CD4-positive, alpha-beta T cell treated with Interferon gamma for 1 hour (primary cell): Measurements from ENCODE around the gene ZNF69.
A peak's percentile ranks its signal among the peaks of the same experiment; 100 is the strongest.
"Not testable (repeated sequence)": the region's sequence is repeated elsewhere in the genome, so short reads cannot be mapped to it uniquely, and the experiment has no call there.

Experiments
- DNase-seq: peaks from one replicate; pipeline ENCODE4 v3.0.0-alpha.2; 2020

Gene ZNF69

DNA sequence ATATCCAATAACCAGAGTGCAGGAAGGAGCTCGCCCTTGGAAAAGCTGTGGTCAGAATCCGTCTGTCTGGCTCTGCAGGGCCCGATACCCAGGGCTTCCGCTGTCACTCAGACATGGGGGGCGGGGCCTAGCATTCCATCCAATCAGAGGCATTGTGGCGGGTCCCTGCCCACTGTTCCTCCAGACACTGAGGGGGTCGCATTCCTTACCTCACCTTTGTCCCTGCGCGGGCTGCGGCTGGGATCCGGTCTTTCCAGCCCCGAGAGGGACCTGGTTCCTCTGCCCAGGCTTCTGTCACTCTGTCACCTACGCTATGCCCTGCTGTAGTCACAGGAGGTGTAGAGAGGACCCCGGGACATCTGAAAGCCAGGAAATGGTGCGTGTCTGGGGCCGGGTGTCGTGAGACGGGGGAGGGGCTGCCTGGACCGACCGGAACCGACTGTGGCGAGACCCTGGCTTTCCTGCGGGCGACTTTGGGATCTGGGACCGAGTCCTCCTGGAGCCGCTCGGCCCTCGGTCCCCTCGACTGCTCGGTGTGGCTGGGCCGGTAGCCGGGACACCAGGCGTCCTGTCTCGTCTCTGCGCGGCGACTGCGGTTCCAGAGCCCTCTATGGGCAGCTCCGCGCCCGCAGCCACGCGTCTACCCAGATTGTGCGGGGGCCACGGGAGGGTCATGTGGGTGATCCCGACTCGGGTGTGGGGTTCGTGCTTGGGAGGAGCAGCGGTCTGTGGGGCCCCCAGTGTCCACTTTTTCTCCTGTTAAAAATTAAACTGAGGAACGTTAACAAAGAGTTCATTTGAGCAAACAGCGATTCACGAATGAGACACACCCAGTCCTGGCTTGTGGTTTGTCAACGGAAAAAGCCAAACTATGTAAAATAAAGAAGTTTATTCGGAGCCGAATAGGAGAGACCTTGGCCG lies at the start of gene ZNF69:
Gene ZNF69, plus strand, starts transcription at position 172 of the 921 bp plus-strand sequence. Its CDS starts 142 bp downstream, at position 314.
- DNase-seq: peak; percentile 62

DNA sequence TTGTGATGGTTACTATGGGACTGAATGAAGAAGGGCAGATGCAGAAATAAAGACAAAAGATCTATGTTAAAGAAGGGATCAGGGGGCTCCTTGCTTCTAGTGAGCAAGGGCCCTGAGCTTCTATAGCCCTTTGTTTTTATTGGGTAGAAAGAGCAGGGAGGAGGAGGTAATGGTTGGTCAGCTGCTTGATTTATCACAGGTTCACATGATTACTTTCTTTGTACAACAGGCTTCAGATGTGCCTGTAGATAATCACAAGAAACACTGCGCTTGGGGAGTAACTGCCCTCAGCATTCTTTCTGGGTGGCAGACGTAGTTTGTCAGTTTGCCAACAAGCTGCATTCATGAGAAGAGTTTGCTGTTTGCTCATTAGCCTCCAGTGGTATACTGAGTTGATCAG lies 43.9 kb upstream of the ZNF69 start:
- DNase-seq: no peak

DNA sequence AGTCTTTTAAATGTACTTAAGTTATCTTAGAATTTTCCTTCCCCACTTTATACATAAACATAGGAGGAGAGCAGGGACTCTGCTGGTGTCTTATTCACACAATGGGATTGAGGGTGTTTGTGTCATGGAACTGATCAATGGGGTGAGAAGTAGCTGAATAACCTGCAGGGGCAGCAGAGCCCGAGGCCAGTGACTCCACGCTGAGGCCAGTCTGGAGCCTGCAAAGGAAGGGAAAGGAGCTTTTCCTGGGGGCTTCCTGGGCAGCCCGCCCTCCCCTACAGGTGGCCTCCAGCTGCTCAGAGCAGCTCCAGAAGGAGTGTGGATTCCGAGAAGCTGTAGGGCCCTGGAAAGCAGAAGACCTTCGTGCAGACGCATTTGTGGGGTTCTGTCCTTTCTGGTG lies 40.0 kb upstream of the ZNF69 start:
- DNase-seq: not testable (repeated sequence)

DNA sequence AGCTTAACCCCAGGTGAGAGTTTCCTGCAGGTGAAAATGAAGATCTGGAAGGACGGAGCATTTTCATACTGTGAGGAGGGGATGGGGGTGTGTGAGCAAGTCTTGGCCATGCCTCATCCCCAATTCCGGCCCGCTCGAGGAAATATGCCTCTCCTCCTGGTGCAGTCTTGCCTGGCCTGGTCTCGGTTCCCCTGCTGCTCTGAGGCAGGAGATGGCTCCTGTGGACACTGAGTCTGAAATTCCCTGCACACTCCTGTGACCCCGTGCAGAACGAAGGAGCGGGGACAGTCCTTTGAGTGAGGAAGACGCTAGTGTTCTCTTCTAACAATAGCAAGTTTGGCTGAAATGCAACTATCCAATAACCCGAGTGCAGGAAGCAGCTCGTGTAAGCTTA lies 39.4 kb upstream of the ZNF69 start:
- no peak for DNase-seq

DNA sequence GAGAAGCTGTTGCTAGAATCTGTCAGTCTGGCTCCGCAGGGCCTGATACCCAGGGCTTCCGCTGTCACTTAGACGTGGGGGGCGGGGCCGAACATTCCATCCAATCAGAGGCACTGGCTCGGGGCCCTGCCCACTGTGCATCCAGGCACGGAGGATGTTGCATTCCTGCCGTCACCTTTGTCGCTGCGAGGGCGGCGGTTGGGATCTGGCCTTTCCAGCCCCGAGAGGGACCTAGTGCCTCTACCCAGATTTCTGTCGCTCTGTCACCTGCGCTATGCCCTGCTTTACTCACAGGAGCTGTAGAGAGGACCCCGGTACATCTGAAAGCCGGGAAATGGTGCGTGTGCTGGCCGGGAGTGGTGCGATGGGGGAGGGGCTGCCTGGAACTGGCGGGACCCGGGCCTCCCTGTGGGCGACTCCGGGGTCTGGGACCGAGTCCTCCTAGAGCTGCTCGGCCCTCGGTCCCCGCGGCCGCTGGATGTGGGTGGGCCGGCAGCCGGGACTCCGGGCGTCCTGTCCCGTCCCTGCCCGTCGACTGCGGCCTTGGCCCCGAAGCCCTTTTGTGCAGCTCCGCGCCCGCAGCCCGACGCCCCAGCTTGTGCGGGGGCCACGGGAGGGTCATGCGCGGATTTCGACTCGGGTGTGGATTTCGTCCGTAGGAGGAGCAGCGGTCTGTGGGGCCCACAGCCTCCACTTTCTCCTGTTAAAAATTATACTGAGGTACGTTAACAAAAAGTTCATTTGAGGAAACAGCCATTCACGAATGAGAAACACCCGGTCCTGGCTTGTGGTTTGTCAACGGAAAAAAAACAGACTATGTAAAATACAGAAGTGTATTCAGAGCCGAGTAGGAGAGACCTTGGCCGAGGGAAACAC lies 38.8 kb upstream of the ZNF69 start, which contains the start of gene ZNF439:
Gene ZNF439, plus strand, starts transcription at position 133 of the 876 bp plus-strand sequence. Its CDS starts 142 bp downstream, at position 275.
- DNase-seq: peak; percentile 88

DNA sequence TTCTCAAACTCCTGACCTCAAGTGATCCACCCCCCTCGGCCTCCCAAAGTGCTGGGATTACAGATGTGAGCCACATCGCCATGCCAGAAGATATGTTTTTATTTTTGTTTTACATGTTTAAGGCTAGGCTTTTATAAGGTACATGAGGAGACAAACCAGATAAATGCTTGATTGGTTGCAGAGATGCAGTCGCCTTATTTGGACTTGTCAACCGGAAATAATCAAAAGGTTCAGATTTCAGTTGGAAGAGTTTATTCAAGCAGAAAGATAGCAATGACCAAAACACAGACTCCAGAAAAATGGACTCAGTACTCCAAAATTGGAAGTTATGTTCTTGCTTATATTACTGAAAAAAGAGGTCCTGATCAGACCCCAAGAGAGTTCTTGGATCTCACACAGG lies 37.3 kb upstream of the ZNF69 start:
- DNase-seq: not testable (repeated sequence)

DNA sequence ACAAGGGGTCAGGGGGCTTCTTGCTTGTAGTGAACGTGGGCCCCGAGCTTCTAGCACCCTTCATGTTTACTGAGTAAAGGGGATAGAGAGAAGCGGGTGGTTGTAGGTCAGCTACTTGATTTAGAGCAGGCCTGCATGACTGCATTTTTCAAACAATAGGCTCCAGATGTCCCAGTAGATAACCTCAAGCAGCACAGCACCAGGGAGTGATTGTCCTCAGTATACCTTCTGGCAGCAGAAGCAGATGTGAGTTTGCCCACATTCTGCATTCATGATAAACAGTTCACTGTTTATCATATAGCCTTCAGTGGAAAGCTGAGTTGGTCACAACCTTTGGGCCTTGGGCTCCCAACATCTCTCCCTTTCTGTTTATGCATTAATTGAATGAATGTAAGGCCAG lies 34.2 kb upstream of the ZNF69 start:
- DNase-seq: no peak

DNA sequence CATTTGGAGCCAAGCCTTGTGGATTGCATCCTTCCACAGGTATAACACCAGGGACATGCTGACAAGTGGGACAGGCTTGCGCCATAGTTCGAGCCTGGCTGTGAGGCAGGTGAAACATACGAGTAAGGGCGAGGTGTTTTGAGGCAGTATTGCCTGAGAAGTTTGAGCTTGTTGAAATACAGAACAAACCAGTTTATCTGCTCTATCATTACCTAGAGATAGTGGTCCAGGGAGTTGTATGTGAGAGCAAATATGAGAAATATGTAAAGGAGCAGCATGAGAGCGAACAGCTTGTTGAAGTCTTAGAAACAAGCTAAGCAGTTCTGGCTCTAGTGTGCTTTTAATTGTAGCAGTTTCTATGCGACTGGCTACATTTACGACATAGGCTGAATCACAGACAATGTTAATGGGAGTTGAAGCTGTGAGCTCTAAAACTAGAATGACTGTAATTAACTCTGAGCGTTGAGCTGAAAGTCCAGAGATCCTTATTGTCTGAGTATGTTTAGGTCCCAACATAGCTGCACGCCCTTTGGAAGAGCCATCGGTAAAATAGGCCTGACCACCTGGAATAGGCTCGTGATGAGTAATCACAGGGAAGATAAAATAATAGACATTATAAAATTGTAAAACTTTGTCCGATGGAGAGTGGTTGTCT lies 30.9 kb upstream of the ZNF69 start:
- DNase-seq: no peak

DNA sequence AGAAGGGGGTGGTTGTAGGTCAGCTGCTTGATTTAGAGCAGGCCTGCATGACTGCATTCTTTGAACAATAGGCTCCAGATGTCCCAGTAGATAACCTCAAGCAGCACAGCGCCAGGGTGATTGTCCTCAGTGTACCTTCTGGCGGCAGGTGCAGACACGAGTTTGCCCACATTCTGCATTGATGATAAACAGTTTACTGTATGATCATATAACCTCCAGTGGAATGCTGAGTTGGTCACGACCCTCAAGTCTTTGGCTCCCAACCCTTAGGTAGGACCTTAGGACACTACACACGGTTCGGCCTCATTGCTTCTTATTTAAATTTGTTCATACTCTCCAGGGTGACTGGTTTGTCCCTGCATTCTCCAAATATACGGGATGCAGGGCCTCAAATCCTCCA lies 26.9 kb upstream of the ZNF69 start:
- no peak for DNase-seq

DNA sequence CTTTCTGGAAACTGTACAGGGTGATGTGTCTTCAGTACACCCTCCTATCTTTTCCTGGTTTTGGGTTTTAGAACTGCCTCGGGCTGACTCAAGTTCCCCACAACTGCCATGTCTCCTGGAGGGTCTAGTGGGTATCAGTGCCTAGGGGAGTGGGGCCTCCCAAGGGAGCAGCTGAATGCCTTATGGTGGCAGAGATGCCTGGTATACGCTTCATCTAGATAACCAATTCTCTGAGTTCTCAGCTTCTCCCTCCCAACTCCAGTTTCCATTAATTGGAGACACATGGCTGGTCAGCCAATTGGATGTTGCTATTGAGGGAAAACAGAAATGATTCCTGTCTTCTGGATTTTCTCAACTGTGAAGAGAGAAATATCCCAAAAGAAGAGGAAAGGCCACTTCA lies 26.3 kb upstream of the ZNF69 start:
- DNase-seq: no peak

DNA sequence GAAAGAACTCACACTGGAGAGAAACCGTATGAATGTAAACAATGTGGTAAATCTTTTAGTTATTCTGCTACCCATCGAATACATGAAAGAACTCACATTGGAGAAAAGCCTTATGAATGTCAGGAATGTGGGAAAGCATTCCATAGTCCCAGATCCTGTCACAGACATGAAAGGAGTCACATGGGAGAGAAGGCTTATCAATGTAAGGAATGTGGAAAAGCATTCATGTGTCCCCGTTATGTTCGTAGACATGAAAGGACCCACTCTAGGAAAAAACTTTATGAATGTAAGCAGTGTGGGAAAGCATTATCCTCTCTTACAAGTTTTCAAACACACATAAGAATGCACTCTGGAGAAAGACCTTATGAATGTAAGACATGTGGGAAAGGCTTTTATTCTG lies 19.8 kb upstream of the ZNF69 start:
- DNase-seq: not testable (repeated sequence)

DNA sequence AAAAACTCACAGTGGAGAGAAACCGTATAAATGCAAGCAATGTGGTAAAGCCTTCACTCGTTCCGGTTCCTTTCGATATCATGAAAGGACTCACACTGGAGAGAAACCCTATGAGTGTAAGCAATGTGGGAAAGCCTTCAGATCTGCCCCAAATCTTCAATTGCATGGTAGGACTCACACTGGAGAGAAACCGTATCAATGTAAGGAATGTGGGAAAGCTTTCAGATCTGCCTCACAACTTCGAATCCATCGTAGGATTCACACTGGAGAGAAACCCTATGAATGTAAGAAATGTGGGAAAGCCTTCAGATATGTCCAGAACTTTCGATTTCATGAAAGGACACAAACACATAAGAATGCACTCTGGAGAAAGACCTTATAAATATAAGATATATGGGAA lies 19.4 kb upstream of the ZNF69 start:
- no peak for DNase-seq

DNA sequence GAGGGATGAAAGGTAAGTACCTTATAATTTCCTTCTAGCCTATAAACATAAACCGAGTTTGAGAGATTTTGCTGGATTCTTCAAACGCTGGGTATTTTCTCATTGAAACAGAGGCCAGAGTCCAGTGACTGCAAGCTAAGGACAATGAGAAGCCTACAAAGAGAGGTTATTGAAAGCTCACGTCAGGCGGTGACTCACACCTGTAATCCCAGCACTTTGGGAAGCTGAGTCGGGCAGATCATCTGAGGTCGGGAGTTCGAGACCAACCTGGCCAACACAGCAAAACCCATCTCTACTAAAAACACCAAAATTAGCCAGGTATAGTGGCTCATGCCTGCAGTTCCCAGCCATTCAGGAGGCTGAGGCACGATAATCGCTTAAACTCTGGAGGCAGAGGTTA lies 15.0 kb upstream of the ZNF69 start:
- no peak for DNase-seq

DNA sequence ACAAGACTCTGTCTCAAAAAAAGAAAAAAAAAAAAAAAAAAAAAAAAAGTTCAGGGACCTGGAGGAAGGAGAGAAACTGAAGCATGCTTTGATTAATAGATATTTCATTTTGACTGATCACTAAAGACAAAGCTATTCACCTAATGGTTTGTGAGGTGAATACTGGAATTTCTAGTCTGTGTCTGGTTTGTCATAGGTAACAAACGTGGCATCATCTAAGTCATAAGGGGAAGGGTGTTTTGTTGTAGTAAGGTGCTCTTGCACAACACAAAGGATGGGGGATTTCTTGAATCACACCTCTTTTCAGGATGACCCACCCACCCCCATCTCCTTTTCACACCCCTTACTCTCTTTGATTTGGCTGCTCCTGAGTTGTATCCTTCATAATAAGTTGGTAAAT lies 13.8 kb upstream of the ZNF69 start:
- no peak for DNase-seq

DNA sequence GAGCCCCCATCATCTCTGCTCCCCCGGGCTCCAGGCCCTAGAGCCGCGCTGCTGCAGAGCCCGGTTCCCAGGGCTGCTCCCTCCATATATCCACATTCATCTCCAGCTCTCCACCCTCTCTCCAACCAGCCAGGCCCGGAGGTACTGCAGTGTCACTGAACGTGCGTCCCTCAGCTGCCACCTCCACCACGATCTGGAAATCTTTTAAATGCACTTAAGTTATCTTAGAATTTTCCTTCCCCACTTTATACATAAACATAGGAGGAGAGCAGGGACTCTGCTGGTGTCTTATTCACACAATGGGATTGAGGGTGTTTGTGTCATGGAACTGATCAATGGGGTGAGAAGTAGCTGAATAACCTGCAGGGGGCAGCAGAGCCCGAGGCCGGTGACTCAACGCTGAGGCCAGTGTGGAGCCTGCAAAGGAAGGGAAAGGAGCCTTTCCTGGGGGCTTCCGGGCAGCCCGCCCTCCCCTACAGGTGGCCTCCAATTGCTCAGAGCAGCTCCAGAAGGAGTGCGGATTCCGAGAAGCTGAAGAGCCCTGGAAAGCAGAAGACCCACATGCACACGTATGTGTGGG lies 7.8 kb upstream of the ZNF69 start:
- DNase-seq: peak; percentile 6

DNA sequence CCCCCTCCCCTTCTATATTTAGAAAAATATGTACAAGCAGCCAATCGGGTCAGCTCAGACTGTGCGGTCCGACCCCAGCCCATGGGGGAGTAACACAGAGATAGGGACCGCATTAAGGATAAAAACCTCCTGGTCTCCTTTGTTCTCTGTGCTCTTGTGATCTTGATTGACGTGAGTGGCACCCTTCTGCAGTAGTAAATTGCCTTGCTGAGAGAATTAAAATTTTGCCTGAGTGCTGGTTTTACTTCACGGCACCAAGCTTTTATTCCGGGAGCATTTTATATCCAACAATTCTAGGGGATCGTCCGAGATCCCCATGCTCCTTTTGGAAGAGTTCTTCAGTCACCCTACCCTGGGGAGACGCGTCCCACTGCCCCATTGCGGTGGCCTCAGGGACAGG lies 7.0 kb upstream of the ZNF69 start:
- no peak for DNase-seq

DNA sequence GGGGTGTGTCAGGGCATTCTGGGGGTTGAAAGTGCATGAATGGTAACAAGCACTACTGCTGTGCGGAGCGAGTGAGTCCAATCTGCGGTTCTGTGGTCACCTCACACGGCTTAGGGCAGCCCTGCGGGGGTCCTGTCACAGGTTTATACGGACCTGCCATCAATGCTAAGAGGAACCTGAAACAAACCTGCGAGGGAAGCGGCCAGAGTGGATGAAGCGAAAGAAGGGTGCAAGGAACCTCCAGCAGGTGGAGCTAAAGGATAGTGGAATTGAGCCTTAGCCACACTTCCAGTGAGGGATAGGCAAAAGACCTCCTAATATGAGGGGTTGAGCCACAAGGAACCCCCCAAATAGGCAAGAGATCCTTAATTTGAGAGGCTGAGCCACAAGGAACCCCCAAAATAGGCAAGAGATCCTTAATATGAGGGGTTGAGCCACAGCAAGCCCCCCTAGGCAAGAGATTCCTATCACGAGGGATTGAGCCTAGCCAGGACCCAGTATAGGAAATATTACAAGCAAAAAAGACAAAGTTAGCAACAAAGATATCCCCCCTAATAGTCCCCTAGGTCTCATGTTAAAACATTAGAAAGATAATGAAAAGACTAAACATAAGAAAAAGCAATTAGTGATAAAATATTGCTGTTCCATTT lies 6.3 kb upstream of the ZNF69 start:
- DNase-seq: peak; percentile 57

DNA sequence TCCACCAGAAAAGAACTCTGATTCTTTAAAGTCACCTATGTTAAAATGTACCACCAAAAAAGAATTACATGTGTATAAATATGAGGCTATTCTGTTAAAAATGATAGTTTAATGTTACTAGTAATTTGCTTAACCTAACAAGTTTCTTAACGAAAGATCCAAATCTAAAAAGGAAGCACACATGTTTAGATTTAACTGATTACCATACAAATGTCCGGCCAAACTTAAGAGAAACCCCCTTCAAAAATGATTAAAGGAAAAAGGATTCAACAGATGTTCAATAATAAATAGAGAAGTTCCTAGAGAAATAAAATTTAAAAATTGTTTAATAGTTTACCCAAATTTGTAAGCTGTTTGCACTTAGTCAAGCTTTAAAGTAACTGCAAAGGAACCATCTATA lies 5.0 kb upstream of the ZNF69 start:
- no peak for DNase-seq

DNA sequence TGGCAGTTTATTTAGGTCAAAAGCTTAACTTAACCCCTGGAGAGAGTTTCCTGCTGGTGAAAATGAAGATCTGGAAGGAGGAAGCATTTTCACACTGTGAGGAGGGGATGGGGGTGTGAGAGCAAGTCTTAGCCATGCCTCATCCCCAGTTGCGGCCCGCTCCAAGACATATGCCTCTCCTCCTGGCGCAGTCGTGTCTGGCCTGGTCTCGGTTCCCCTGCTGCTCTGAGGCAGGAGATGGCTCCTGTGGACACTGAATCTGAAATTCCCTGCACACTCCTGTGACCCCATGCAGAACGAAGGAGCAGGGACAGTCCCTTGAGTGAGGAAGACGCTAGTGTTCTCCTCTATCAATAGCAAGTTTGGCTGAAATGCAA lies 360 bp upstream of the ZNF69 start:
- DNase-seq: no peak

DNA sequence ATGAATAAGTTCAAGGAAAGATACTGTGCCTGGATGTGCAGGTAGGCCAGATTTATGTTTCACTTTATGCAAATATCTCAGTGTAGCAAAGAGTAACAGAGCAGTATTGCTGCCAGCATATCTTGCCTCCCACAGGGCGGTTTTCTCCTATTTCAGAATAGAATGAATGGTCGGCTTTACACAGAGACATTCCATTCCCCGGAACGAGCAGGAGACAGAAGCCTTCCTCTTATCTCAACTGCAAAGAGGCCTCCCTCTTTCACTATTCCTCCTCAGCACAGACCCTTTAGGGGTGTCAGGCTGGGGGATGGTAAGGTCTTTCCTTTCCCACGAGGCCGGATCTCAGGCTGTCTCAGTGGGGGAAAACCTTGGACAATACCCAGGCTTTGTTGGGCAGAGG lies 2.3 kb downstream of the ZNF69 start:
- DNase-seq: not testable (repeated sequence)

DNA sequence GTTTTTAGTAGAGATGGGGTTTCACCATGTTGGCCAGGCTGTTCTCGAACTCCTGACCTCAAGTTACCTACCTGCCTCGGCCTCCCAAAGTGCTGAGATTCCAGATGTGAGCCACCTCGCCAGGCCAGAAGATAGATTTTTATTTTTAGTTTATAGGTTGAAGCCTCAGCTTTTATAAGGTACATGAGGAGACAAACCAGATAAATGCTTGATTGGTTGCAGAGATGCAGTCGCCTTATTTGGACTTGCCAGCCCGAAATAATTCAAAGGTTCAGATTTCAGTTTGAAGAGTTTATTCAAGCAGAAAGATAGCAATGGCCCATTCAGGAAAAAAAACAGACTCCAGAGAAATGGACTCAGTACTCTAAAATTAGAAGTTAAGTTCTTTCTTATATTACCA lies 3.1 kb downstream of the ZNF69 start:
- no peak for DNase-seq

DNA sequence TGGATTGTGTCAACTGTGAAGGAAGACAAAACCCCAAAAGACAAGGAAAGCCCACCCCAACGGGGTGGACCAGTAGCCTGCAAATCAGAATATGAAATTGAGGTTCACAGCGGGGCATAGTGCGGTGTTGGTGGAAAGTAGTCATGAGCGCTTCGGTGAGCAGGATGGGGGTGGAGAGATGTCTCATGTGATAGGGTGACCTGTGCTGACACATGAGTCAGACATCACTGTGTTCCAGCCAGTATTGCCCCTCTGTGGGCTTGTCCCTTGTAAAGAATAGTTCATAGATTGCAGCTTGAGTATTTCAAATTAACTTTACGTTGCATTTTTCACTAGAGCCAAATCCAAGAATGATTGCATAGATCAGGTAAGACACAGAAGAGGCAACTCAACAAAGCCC lies 7.3 kb downstream of the ZNF69 start:
- DNase-seq: no peak
